H9 (cell line): ENCODE data around the gene TRRAP. TPM values are rescaled to one million over a fixed set of nuclear protein-coding genes. Genes with fewer than 3 reads are reported as not detected.

ENCODE experiments used
- DNase-seq: peaks from one replicate; pipeline ENCODE4 v3.0.0-alpha.2; 2017
- H2AFZ ChIP-seq: one replicate; pipeline ENCODE4 v1.6.1; 2013; ENCODE audit warnings: mild to moderate bottlenecking, low read length, control low read depth, moderate library complexity
- H2AK5ac ChIP-seq: 2 replicates; pipeline ENCODE4 v1.6.1; 2013; ENCODE audit warnings: low read length, control low read depth, mixed read lengths; ENCODE audit not compliant: insufficient read length
- H2BK120ac ChIP-seq: one replicate; pipeline ENCODE4 v1.6.1; 2013; ENCODE audit warnings: low read depth, mild to moderate bottlenecking, low read length, control low read depth, inconsistent platforms; ENCODE audit not compliant: poor library complexity, severe bottlenecking
- H2BK12ac ChIP-seq: 2 replicates; pipeline ENCODE4 v1.6.1; 2013; ENCODE audit warnings: low read length, control low read depth, mixed read lengths, low read depth; ENCODE audit not compliant: insufficient read length
- H2BK15ac ChIP-seq: 2 replicates; pipeline ENCODE4 v1.6.1; 2013; ENCODE audit warnings: low read depth, low read length, control low read depth
- H2BK20ac ChIP-seq: one replicate; pipeline ENCODE4 v1.6.1; 2013; ENCODE audit warnings: low read depth, mild to moderate bottlenecking, low read length, control low read depth, inconsistent platforms; ENCODE audit not compliant: poor library complexity, severe bottlenecking
- H2BK5ac ChIP-seq: 2 replicates; pipeline ENCODE4 v1.6.1; 2013; ENCODE audit warnings: low read length, control low read depth, mixed read lengths; ENCODE audit not compliant: insufficient read length
- H3K14ac ChIP-seq: 2 replicates; pipeline ENCODE4 v1.6.1; 2013; ENCODE audit warnings: low read length, control low read depth; ENCODE audit not compliant: insufficient read depth
- H3K18ac ChIP-seq: 2 replicates; pipeline ENCODE4 v1.6.1; 2013; ENCODE audit warnings: low read depth, mild to moderate bottlenecking, mixed read lengths, low read length, control low read depth; ENCODE audit not compliant: insufficient read length
- H3K23ac ChIP-seq: 2 replicates; pipeline ENCODE4 v1.6.1; 2013; ENCODE audit warnings: low read length, control low read depth, mixed read lengths, low read depth; ENCODE audit not compliant: insufficient read length
- H3K23me2 ChIP-seq: 2 replicates; pipeline ENCODE4 v1.6.1; 2013; ENCODE audit warnings: low read depth, mild to moderate bottlenecking, mixed read lengths, low read length, control low read depth; ENCODE audit not compliant: insufficient read length, poor library complexity, severe bottlenecking
- H3K27ac ChIP-seq: 2 replicates; pipeline ENCODE4 v1.5.1; 2013; ENCODE audit warnings: low read length, control low read depth, mixed read lengths, low read depth; ENCODE audit not compliant: insufficient read length
- H3K27me3 ChIP-seq: 2 replicates; pipeline ENCODE4 v1.6.1; 2013; ENCODE audit warnings: low read length, control low read depth, inconsistent platforms; ENCODE audit not compliant: insufficient read depth
- H3K4ac ChIP-seq: 2 replicates; pipeline ENCODE4 v1.6.1; 2013; ENCODE audit warnings: low read depth, mild to moderate bottlenecking, control low read depth, inconsistent platforms, low read length, moderate library complexity
- H3K4me1 ChIP-seq: 2 replicates; pipeline ENCODE4 v1.6.1; 2013; ENCODE audit warnings: low read length, control low read depth, inconsistent platforms; ENCODE audit not compliant: insufficient read depth
- H3K4me2 ChIP-seq: 2 replicates; pipeline ENCODE4 v1.6.1; 2013; ENCODE audit warnings: low read length, control low read depth, mixed read lengths; ENCODE audit not compliant: insufficient read length, insufficient read depth
- H3K56ac ChIP-seq: 2 replicates; pipeline ENCODE4 v1.6.1; 2013; ENCODE audit warnings: low read depth, mild to moderate bottlenecking, mixed read lengths, low read length, control low read depth; ENCODE audit not compliant: insufficient read length
- H3K79me1 ChIP-seq: 2 replicates; pipeline ENCODE4 v1.6.1; 2013; ENCODE audit warnings: low read depth, mild to moderate bottlenecking, moderate library complexity, low read length, control low read depth, inconsistent platforms; ENCODE audit not compliant: insufficient read depth, poor library complexity, severe bottlenecking
- H3K79me2 ChIP-seq: 2 replicates; pipeline ENCODE4 v1.6.1; 2013; ENCODE audit warnings: low read length, control low read depth, inconsistent platforms; ENCODE audit not compliant: insufficient read depth
- H3K9ac ChIP-seq: 2 replicates; pipeline ENCODE4 v1.6.1; 2013; ENCODE audit warnings: low read length, control low read depth, mixed read lengths; ENCODE audit not compliant: insufficient read length; ENCODE audit errors: extremely low read depth
- H3K9me3 ChIP-seq: one replicate; pipeline ENCODE4 v1.6.1; 2013; ENCODE audit warnings: low read depth, low read length, inconsistent platforms; ENCODE audit not compliant: control insufficient read depth
- H3T11ph ChIP-seq: one replicate; pipeline ENCODE4 v1.6.1; 2013; ENCODE audit warnings: mild to moderate bottlenecking, low read length, control low read depth, inconsistent platforms
- H4K20me1 ChIP-seq: one replicate; pipeline ENCODE4 v1.6.1; 2013; ENCODE audit not compliant: control insufficient read depth, insufficient read length, insufficient read depth
- H4K5ac ChIP-seq: 2 replicates; pipeline ENCODE4 v1.6.1; 2013; ENCODE audit warnings: low read depth, mild to moderate bottlenecking, mixed read lengths, low read length, control low read depth; ENCODE audit not compliant: insufficient read length
- H4K8ac ChIP-seq: replicated peaks from 2 replicates; pipeline ENCODE4 v1.6.1; 2013; ENCODE audit warnings: low read length, control low read depth, mixed read lengths, low read depth; ENCODE audit not compliant: insufficient read length
- H4K91ac ChIP-seq: 2 replicates; pipeline ENCODE4 v1.6.1; 2013; ENCODE audit warnings: low read depth, mild to moderate bottlenecking, moderate library complexity, mixed read lengths, low read length, control low read depth; ENCODE audit not compliant: insufficient read length
- H3K27ac Mint-ChIP-seq, 3 experiments: 2 replicates in 2 of 3; 3 replicates in 1 of 3; pipeline ENCODE4 v1.8.0; 2020 to 2021; ENCODE audit warnings: mixed read lengths in 3 of 3, mild to moderate bottlenecking in 1 of 3, moderate library complexity in 1 of 3
- H3K27me3 Mint-ChIP-seq: 2 replicates; pipeline ENCODE4 v1.8.0; 2021; ENCODE audit warnings: low read depth, mild to moderate bottlenecking, moderate library complexity, mixed read lengths
- H3K36me3 Mint-ChIP-seq, 3 experiments: 2 replicates in 2 of 3; 3 replicates in 1 of 3; pipeline ENCODE4 v1.8.0; 2020 to 2021; ENCODE audit warnings: low read depth in 3 of 3, mixed read lengths in 3 of 3; ENCODE audit not compliant: insufficient read depth in 1 of 3
- H3K4me1 Mint-ChIP-seq, 2 experiments: 2 replicates each; pipeline ENCODE4 v1.8.0; 2020; ENCODE audit warnings: mixed read lengths in 2 of 2
- H3K4me3 Mint-ChIP-seq, 2 experiments: 2 replicates in 1 of 2; 3 replicates in 1 of 2; pipeline ENCODE4 v1.8.0; 2020 to 2021; ENCODE audit warnings: mild to moderate bottlenecking in 2 of 2, mixed read lengths in 2 of 2, moderate library complexity in 1 of 2
- H3K9me3 Mint-ChIP-seq, 2 experiments: 2 replicates in 1 of 2; 3 replicates in 1 of 2; pipeline ENCODE4 v1.8.0; 2020; ENCODE audit warnings: mild to moderate bottlenecking in 2 of 2, mixed read lengths in 2 of 2, moderate library complexity in 1 of 2
- CTCF ChIP-seq: fragments of 200-600 bp; sonication (generic); conservative IDR thresholded peaks from 3 replicates; pipeline ENCODE4 v1.8.0; 2021; ENCODE audit warnings: antibody characterized with exemption, mild to moderate bottlenecking
- WGBS: extraction: QIAGEN DNeasy Blood & Tissue Kit; methylation state at CpG from one replicate; pipeline ENCODE4 v1.1.7; 2013; ENCODE audit warnings: missing lambda C conversion rate, low lambda C conversion rate, mixed read lengths; ENCODE audit not compliant: insufficient read length; ENCODE audit errors: extremely low coverage; 5-methylcytosine and 5-hydroxymethylcytosine counted together
- total RNA-seq: library from RNA; stranded (reverse); gene quantifications from 2 replicates; pipeline ENCODE4 v1.2.1, GENCODE V29; 2021

Gene TRRAP
- total RNA-seq, 1 experiment from 2014 or later: 58.6 TPM

GRCh38 chr7:99030951-99031350 is 152.6 kb downstream of the TRRAP start:
- Mint-ChIP-seq H3K4me3 (no peak overlapping the region), H3K36me3 (peaks cover 42 to 84% (median 71%) of the 10 kb centered on the region in 3 experiments), H3K4me1 (peaks cover 6 to 7% of the 10 kb centered on the region in 2 experiments; a peak in 3 of 4 replicates), H3K27me3 (peaks cover 2% of the 10 kb centered on the region), H3K27ac (no peak overlapping the region), H3K9me3 (no peaks in the 10 kb centered on the region)
- H3K4me2 ChIP-seq: no peak overlapping the region
- no peaks in the 10 kb centered on the region for H3K4me1 ChIP-seq
- no peaks in the 10 kb centered on the region for H3K79me1 ChIP-seq
- no peak overlapping the region for H3K14ac ChIP-seq
- no peak overlapping the region for H2BK20ac ChIP-seq
- no peak overlapping the region for H2BK12ac ChIP-seq
- no peak overlapping the region for H2AK5ac ChIP-seq
- no peak for DNase-seq
- H4K5ac ChIP-seq: no peak overlapping the region
- no peak overlapping the region for H2BK15ac ChIP-seq
- no CpG with 5 or more reads among the region's 5 CpGs for WGBS
- no peak overlapping the region for H3K27ac ChIP-seq
- no peaks in the 10 kb centered on the region for H3K23me2 ChIP-seq
- no peak overlapping the region for H2BK5ac ChIP-seq
- no peak overlapping the region for H3K23ac ChIP-seq
- H4K91ac ChIP-seq: no peak overlapping the region
- H4K20me1 ChIP-seq: no peaks in the 10 kb centered on the region
- no peak for TF ChIP-seq CTCF
- H4K8ac ChIP-seq: no peak overlapping the region
- no peak overlapping the region for H3K9ac ChIP-seq
- H3T11ph ChIP-seq: no peak overlapping the region
- H3K56ac ChIP-seq: no peak overlapping the region
- H2AFZ ChIP-seq: no peak overlapping the region
- no peaks in the 10 kb centered on the region for H3K27me3 ChIP-seq
- H3K4ac ChIP-seq: no peak overlapping the region
- no peaks in the 10 kb centered on the region; the same call in 1 of the 2 replicates for H3K79me2 ChIP-seq
- H3K9me3 ChIP-seq: no peaks in the 10 kb centered on the region
- no peak overlapping the region for H2BK120ac ChIP-seq
- no peak overlapping the region for H3K18ac ChIP-seq
